Limb (tissue), 2 donors: Measurements from ENCODE around the gene RGS4.

Experiments used
- DNase-seq, 2 donors: peaks; one replicate each; pipeline ENCODE4 v3.0.0-alpha.2; 2016; ENCODE audit errors: extremely low spot score in 2 of 2

The RGS4 gene

GRCh38 chr1:163095213-163095612, 26.1 kb downstream of the RGS4 start:
- DNase-seq = no peak

GRCh38 chr1:163102590-163102989, 33.4 kb downstream of the RGS4 start:
- no peak for DNase-seq

DNA sequence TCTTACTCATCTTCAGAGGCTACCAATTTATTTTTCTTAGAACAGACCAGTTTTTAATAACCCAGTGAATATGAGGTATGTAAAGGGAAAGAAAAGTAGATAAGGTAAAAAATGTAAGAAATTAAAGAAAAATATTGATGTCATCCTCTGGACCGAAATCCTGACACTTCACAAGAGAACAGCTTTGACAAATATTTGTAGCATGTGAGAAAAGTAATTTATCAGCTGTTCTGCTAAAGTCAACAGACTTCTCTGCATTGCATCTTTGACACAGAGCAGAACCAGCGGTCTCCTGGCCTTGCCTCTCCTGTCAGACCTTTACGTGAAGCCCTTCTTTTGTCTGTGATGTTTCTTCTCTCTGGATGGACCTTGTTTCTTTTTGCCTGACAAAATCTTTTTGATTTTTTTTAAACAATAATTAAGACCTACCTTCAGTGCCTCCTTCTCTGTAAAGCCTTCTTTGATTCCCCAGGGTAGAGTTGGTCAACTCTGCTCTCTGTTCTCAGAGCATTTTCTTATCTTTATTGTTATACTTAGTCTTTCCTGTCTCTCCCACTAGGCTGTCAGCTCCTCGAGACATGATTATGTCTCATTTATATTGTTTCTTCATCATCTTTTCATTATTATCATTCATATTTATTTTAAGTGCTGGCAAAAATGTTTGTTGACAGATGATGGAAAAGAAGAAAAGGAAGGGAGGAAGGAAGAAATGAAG, 35.4 kb downstream of the RGS4 start:
- DNase-seq = no peak

- no peak for DNase-seq
Measured at GRCh38 chr1:163106364-163106987, 37.3 kb downstream of the RGS4 start.

GRCh38 chr1:163107655-163108054, 38.5 kb downstream of the RGS4 start:
- no peak for DNase-seq

- no peak for DNase-seq
Measured at GRCh38 chr1:163115887-163116286, 46.7 kb downstream of the RGS4 start.

DNA sequence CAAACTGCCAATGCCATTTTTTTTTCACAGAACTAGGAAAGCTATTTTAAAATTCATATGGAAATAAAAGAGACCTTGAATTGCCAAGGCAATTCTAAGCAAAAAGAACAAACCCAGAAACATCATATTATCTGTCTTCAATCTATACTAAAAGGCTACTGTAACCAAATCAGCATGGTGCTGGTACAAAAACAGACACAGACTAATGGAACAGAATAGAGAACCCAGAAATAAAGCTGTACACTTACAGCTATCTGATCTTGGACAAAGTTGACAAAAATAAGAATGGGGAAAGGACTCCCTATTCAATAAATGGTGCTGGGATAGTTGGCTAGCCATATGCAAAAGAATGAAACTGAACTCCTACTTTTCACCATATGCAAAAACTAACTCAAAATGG, 50.5 kb downstream of the RGS4 start:
- DNase-seq = no peak

- no peak for DNase-seq
Measured at GRCh38 chr1:163120372-163120771, 51.2 kb downstream of the RGS4 start.

DNA sequence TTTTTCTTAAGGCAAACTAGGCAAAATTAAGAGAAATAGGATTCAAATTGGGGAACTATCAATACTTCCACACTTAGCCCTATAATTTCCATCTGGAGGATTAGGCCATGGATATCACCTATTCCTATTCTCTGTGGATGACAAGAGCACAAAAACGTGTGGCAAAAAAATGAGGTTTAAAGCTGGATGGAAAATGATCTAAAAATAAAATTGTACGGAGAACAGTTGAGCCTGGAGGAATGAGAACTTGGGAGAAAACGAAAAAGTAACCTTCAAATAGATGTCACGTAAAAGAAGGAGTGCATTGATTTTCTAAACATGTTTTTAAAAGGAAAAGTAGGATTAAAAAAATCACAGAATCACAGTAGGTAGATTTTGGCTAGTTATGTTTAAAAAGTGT, 55.7 kb downstream of the RGS4 start:
- DNase-seq = no peak
